NCI-H446 (cell line): ENCODE results near the gene KRTAP12-2.
"Not testable (repeated sequence)": the region's sequence is repeated elsewhere in the genome, so short reads cannot be mapped to it uniquely, and the experiment has no call there.

ENCODE experiments used
- DNase-seq, 2 experiments: peaks; one replicate each; lab custom pipeline; 2025; lab: John Stamatoyannopoulos, UW

Gene KRTAP12-2

GRCh38 chr21:44650265-44650972, 16.3 kb downstream of the KRTAP12-2 start:
- no peak for DNase-seq

- DNase-seq: no peak
These were observed 17.1 kb downstream of the KRTAP12-2 start for GRCh38 chr21:44649521-44650100.

- no peak for DNase-seq
These were observed 18.0 kb downstream of the KRTAP12-2 start for GRCh38 chr21:44648557-44649311.

- no peak for DNase-seq
These were observed 19.5 kb downstream of the KRTAP12-2 start for GRCh38 chr21:44647222-44647552.

- not testable (repeated sequence) for DNase-seq
These were observed 20.1 kb downstream of the KRTAP12-2 start, which contains the start of gene KRTAP10-11 for GRCh38 chr21:44646366-44647221. KRTAP10-11 (plus strand) TSS chr21:44646414; CDS start chr21:44646459, 45 bp downstream.

- no peak for DNase-seq
These were observed 21.8 kb downstream of the KRTAP12-2 start for GRCh38 chr21:44644878-44645277.

GRCh38 chr21:44643741-44644310, 22.9 kb downstream of the KRTAP12-2 start:
- no peak for DNase-seq

GRCh38 chr21:44640761-44641160, 26.0 kb downstream of the KRTAP12-2 start:
- DNase-seq: no peak

GRCh38 chr21:44639331-44639655, 27.4 kb downstream of the KRTAP12-2 start:
- no peak for DNase-seq

GRCh38 chr21:44638506-44639330, 28.0 kb downstream of the KRTAP12-2 start:
- not testable (repeated sequence) for DNase-seq

GRCh38 chr21:44637851-44638348, 28.8 kb downstream of the KRTAP12-2 start:
- not testable (repeated sequence) for DNase-seq

GRCh38 chr21:44637018-44637850, 29.5 kb downstream of the KRTAP12-2 start, which contains the start of gene KRTAP10-10:
KRTAP10-10 (plus strand) TSS chr21:44637356; CDS start chr21:44637418, 62 bp downstream.
- DNase-seq: peak in 1 of 2 experiments; percentile 44

GRCh38 chr21:44636209-44637017, 30.3 kb downstream of the KRTAP12-2 start:
- no peak for DNase-seq

GRCh38 chr21:44632067-44632466, 34.7 kb downstream of the KRTAP12-2 start:
- no peak for DNase-seq

- DNase-seq: no peak
These were observed 36.3 kb downstream of the KRTAP12-2 start for GRCh38 chr21:44630440-44630839.

- no peak for DNase-seq
These were observed 37.9 kb downstream of the KRTAP12-2 start for GRCh38 chr21:44628707-44629391.

GRCh38 chr21:44627831-44628233, 38.9 kb downstream of the KRTAP12-2 start:
- not testable (repeated sequence) for DNase-seq

- DNase-seq: not testable (repeated sequence)
These were observed 39.4 kb downstream of the KRTAP12-2 start for GRCh38 chr21:44627181-44627822.
